Fibroblast of skin of left biceps (primary cell): ENCODE results near the gene GSK3B.
A peak's percentile ranks its signal among the peaks of the same experiment; 100 is the strongest.

Experiments used
- DNase-seq, 2 experiments: peaks; one replicate each; pipeline ENCODE4 v3.0.0-alpha.2; 2013; ENCODE audit warnings: low read depth in 2 of 2

GSK3B gene

DNA sequence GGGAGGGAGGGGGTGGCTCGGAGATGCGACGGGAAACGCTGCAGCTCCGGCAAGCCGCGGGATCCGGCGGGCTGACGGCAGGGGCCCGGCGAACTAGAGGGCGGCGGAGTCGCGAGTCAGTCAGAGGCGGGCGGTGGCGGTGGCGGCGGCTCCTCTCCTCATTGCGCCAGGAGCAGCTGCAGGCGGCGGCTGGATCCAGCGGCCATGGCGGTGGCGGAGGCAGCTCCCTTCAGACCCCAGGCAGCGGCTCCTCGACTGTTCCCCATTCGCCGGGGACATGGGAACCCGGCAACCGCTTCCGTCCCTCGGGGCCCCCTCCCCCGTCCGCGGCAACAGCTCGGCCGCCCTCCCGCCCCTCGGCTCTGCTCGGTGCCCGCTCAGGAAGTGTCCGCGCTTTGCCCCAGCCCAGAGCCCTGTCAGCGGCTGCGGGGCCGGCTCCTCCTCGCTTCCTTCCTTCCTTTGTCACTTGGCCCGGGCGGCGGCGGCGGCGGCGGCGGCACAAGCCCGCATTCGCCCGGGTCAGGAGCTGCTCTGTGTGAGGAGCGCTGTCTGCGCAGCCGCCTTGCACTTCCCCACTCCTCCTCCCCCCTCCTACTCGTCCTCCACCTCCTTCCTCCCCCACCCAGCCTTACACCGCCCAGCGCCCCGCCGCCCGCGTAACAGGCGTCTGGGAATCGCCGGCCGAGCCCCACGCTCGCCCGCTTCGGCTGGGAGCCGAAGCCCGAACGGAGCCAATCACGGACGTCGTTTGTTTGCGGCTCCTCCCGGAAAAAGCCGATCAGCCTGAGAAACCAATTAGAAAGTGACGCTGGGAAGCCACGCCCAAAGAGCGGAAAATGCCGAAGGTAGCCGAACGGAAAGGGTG, at the start of gene GSK3B:
Gene GSK3B (minus strand): TSS at position 537 of the 865 bp plus-strand sequence. CDS start 1,013 bp downstream, outside the sequence.
- no peak for DNase-seq

DNA sequence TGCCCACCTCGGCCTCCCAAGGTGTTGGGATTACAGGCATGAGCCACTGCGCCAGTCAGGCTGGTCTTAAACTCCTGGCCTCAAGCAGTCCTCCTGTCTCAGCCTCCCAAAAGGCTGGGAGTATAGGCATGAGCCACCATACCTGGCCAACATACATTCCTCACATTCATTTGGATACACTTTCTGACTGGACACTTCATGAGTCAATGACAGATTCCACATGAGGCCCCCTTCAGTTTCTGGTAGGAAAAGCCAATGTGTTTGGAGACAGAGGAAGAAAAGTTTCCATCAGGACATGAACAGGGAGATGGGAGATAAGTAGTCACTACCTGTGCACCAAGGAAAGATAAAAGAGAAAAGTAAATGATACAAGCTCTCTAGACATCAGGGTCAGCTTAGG, 49.4 kb upstream of the GSK3B start:
- DNase-seq, result no peak

DNA sequence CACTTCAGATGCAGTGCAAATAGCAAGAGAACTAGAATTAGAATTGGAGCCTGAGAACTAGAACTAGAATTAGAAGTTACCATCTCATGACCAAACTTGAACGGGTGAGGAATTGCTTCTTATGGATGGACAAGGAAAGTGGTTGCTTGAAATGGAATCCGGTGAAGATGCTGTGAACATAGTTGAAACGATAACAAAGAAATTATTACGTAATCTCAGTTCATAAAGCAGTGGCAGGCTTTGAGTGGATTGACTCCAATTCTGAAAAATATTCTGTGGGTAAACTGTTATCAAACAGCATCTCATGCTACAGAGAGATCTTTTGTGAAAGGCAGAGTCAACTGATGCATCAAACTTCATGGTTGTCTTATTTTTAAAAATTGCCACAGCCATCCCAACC, 48.0 kb upstream of the GSK3B start:
- no peak for DNase-seq

DNA sequence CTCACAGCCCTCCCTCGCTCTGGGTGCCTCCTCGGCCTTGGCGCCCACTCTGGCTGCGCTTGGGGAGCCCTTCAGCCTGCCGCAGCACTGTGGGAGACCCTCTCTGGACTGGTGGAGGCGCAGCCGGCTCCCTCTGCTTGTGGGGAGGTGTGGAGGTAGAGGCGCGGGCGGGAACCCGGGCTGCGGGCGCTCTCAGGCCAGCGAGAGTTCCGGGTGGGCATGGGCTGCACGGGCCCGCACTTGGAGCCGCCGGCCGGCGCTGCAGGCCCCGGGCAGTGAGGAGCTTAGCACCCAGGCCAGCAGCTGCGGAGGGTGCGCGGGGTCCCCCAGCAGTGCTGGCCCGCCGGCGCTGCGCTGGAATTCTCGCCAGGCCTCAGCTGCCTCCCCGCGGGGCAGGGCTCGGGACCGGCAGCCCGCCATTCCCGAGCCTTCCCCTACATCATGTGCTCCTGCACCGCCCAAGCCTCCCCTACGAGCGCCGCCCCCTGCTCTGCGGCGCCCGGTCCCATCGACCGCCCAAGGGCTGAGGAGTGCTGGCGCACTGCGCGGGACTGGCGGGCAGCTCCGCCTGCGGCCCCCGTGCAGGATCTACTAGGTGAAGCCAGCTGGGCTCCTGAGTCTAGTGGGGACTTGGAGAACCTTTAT, 46.0 kb upstream of the GSK3B start:
- no peak for DNase-seq

DNA sequence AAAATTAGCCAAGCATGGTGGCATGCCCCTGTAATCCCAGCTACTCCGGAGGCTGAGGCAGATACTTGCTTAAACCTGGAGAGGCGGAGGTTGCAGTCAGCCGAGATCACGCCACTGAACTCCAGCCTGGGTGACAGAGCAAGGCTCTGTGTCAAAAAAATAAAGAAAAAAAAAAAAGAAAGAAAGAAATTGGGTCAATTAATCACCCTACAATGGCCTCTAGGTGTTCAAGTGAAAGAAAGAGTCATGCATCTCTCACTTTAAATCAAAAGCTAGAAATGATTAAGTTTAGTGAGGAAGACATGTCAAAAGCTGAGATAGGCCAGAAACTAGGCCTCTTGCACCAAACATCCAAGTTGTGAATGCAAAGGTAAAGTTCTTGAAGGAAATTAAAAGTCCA, 44.9 kb upstream of the GSK3B start:
- no peak for DNase-seq

DNA sequence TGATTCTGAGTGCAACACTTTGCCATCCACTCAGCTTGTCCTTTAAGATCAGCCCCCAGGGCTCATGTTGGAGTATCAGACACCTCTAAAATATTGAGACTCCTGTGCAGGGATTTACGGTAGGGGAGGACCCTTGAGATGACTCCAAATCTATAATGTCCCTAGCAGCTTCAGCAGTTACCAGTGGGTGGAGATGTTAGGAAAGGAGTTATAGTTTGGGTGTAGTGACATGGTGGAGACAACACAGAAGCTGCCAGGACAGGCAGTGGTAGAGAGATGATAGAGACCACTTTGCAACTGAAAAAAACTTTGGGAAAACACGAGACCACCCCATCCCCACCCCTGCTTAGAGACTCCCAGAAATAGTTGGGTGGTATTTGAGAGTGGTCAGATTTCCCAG, 43.3 kb upstream of the GSK3B start:
- DNase-seq, result no peak

DNA sequence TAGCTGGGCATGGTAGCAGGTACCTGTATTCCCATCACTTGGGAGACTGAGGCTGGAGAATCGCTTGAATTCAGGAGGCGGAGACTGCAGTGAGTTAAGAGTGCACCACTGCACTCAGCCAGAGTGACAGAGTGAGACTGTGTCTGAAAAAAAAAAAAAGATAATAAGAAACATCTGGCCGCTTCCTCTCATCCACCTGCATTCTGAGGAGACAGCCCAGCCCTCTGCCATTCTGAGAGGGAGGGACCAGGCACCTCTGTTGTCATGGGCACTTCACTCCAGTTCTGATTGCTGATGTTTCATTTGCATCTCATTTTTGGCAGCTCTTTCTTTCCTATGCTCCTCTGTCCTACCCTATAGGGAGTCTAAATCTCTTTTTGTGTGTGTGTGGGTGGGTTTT, 36.4 kb upstream of the GSK3B start:
- DNase-seq, result no peak

DNA sequence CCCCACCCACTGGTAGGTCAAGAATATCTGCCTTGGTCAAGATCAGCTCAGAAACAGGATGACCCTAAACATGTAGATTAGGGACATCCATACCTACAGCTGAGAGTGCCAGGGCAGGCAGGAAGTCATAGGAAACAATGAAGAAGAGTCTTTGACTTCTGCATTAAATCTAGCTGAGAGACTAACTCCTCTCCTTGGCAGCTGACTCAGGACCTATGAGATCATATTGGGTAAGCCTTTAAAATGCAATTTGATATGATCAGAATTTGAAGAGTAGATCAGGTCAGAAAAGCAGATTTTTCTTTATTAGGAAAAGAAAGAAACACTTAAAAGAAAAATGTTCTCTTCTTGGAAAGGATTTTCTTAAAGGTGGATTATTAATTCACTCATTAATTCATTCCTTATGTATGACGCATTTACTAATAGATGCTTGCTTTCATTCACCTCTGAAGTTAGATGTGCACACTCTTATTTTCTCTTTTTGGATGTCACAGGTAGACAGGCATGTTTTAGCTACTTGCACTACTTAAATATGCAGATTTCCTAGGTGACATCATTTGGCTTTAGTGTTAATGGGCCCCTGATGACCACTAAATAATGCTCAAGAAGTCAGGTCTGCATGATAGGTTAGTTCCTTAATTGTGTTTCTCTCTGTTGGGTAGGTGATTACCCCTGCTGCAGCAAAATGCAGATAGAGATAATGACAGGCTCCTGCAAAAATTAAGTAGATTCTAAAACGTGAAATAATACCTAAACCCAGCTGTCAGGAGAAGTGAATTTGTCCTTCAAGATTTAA, 35.7 kb upstream of the GSK3B start:
- DNase-seq, result no peak

DNA sequence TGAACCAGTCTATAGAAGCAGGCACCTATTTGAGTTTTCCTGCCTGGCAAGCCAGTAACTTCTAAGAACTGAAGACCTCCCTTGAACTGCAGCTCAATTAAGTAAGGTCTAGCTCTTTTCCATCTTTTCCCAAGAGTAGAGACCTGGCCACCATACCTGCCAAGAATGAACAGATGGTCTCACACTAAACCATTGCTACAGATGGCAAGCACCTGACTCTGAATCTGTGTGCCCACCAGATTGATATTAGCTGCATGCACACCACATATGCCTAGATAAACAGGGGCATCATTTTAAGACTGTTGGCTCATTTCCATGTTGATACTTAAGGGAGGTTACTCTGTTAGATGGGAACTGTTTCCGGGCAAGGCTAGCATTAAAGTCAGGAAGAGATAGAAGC, 34.8 kb upstream of the GSK3B start:
- no peak for DNase-seq

DNA sequence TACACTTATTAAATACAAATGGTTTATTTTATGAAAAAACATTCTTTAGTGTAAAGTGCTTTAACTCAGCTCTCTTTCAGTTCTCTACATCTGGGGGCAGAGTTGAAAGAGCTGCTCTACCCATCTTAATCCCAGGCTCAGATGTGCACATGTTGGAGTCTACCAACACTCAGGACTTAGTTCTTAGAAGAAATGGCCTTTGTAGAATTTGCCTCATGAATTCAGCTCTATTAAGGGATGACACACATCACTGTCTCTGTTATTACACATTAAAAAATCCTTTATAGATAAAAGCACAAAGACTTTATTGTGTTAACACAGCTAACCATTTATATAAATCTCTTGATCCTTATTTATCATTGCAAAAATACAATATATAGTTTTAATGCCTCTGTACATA, 31.7 kb upstream of the GSK3B start:
- DNase-seq, result no peak

DNA sequence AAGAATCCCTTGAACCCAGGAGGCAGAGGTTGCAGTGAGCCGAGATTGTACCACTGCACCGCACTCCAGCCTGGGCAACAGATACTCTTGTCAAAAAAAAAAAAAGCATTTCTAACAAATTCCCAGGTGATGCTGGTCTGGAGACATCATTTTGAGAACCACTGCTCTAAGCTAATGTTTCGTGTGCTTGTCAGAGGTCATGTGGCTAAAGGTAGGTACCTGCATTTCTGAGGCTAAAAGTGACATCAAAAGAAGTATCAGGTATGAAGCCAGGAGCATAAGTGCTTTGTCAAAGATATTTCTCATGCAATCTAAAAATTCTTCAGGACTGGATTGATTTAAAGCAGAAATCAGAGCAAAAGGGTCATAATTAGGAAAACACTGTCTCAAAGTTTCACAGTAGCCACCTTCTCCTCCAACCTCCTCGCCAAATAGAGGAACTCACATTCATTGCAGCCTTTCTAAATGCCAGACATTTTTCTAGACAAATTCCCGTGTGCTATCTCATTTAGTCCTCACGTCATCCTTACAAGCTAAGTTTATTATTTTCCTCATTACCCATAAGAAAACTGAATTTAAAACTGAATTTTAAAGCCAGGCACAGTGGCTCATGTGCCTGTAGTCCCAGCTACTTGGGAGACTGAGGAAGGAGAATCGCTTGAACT, 25.7 kb upstream of the GSK3B start:
- DNase-seq, result no peak

DNA sequence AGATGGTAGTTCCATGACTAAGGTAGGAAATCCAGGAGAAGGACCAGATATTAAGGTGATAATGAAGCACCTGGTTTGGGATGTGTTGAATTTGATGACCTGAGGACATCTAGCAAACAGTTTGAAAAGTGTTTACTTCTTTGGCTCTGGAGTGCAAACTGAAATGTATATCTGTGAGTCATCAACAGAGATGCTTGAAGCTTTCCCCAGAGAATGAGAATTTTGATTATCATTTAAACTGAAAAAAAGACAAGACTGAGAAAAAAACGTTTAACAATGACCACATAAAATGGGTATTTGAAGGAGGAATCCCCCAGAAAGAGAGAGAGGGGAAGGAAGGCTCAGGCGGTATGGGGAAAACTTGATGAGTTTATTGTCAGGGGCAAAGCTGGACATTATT, 20.7 kb upstream of the GSK3B start:
- DNase-seq, result no peak

DNA sequence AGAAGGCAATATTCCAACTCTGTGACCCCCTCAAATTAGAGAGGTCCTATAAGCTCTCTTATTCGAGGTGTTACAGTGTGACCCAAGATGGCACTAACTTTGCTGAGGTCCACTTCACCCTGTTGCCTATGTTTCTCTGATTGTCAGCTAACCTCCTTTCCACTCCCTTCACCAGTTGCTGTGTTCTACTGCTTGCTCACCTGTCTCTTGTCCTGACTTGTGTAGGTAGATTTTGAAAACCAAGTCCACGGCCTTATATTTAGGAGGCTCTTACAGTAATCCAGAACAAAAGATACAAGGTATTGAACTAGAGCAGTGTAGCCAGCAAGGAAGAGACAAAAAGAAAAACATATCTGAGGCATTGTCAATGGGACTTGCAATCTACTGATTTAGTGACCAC, 20.1 kb upstream of the GSK3B start:
- DNase-seq, result no peak

DNA sequence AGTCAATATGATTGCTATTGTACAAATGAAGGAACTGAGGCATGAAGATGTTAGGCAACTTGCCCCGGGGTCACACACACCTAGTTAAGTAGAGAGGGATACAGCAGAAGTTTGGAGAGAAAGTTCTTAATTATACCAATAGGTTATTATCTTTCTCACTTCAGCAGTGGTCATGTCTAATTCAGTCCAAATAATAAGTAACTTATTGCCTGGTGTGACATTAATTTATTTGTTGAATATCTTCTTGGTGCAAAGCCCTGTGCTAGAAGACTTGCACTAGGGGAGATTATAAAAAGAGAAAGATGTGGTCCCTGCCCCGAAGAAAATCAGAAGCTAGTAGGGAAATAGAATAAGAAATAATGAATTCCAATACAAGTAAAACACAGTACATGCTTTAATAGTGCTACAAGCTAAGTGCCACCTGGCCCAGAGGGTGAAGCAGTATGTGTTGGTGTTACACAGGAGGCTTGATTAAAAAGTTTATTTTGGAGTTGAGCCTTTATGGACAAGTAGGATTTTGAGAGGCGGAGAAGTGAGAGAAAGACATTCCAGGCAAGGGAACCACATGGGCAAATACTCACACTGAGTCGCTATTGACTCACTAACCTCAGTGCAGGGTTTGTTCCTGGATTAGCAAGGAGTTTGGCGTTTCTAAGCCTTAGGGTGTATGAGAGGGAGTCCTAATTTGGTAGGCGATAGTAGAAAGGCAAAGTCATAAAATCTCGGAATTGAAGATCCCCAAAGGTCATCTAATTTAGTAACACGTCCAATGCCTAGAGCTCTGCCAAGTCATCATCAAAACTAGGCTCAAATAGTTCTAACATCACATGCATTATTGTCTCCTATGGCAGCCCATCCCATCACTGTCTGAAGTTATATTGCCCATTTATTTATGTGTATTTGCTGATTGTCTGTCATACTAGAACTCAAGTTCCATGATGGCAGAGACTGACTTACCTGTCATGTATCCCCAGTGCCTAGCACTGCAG, 19.2 kb upstream of the GSK3B start:
- peak in 1 of 2 experiments; percentile 53 for DNase-seq

DNA sequence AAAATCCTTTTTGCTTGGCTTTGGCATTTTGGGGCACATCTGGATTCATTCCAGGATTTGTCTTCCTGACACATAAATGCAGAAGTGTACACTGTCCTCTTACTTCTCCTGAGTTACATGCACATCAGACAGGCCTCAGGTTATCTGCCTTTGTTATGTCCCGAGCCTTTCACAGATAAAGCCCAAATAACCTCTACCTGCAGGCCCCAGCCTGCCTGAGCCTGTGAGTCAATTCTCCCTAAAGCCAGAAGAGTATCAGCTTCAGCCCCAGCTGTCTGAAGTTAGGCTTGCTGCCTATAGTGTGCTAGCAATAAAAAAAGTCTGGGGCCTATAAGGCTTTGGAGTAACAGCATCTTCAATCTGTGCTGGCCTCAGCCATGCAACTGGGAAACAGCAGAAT, 17.7 kb upstream of the GSK3B start:
- DNase-seq, result no peak

DNA sequence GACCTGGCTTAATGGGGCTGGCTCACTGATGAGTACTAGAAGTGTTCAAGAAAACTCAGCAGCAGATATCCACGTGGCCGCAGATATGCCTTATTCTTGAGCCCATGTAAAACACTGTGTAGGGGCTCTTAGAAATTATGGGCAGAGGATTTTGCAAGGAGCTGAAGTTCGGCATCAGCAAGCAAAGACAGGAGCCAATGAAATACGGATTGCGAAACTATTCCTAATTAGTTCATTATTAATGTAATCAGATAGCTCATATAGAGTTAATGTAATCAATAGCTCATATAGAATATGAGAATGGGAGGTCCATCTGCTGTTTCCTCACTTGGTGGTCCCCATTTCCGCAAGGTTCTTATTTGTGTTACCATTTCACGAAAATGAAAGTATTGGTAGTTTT, 9.0 kb upstream of the GSK3B start:
- no peak for DNase-seq

DNA sequence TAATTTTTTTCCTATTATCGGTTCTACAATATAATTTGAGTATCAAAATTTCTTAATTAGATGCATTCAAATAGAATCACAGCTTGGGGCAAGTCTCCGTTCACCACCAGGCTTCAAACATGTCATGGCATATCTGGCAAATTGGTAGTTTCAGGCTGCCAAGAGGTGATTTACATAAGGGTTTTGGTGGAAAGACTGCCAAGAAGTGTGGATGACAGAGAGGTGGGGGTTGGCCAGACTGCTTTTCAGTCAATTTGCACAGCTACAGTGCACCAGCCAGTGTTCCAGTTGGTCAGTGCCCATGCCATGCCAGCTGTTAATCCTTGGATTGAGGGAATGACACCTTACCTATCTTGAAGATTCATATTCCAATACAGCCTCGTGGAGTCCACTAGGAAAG, 8.4 kb upstream of the GSK3B start:
- DNase-seq, result no peak

DNA sequence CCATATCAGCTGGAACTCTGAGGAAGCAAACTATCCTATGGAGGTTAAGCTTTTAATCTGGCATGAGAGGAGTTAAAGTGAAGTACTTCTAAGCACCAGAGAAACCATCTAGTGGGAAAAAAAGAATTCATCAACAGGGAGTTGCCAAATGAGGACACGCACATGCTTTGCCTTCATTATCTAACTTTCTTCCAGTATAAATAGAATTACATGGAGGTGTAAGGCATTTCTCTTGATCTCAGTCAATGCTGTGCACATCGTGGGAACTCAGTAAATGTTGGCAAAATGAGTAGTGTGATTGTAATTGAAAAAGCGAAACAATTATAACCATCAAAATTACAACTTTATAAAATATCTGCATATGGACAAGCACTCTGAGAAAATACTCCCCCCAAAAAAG, 8.0 kb upstream of the GSK3B start:
- DNase-seq, result no peak

DNA sequence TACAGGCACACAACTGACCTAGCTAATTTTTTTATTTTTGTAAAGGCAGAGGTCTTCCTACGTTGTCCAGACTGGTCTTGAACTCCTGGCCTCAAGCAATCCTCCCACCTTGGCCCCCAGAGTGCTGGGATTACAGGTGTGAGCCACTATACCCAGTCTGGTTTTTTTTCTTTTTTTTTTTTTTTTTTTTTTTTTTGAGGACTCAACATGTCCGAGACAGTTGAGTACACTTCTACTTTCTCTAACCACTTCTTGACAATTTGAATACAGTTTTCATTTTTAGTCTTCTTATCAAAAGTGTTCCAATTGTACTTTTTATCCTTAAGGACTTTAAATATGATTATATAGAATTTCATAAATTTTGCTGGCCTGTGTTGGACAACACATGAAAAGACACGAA, 7.4 kb upstream of the GSK3B start:
- DNase-seq, result no peak

DNA sequence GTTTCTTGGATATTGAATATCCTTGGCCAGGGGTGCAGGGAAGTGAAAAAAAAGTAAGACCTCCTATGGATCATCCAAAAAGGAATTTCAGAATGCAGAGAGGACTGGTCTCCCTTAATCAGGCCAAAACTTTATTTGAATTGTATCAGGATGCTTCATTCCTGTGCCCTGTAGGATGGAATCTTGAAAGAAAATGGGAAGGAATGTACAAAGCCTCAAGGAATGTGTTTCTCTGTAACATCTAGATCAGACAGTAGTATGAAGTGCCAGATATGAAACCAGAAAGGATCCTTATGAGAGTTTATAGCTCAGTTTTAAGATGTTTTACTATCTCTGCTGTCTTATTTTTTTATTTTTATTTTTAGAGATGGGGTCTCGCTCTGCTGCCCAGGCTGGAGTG, 6.5 kb upstream of the GSK3B start:
- DNase-seq, result peak; percentile 27 to 42

DNA sequence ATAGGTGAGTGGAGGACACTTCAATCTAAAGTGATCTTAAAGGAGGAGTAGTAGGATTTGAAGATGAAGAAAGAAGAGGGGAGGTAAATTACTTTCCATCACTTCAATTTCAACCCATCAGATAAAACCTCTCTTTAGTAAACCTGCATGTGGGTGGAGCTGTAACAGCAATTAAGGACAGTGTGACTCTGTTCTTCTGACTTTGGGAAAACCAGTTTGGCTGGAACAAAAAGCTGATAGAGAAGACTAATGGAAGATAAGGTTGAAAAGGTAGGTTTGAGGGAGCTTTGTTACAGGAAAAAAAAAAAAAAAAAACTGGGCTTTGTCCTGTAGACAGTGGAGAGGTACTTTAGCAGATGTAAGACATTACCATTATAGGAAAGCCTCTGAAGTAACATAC, 4.5 kb upstream of the GSK3B start:
- DNase-seq, result no peak
